HG03095 (cell line): Measurements from ENCODE around the gene PIN1.
"Not testable (repeated sequence)": the region's sequence is repeated elsewhere in the genome, so short reads cannot be mapped to it uniquely, and the experiment has no call there.

Experiments used
- ATAC-seq: cut with Tn5 transposase; IDR thresholded peaks from one replicate; pipeline ENCODE4 v1.9.1; 2021; ENCODE audit warnings: moderate library complexity; ENCODE audit not compliant: unreplicated experiment

The PIN1 gene

DNA sequence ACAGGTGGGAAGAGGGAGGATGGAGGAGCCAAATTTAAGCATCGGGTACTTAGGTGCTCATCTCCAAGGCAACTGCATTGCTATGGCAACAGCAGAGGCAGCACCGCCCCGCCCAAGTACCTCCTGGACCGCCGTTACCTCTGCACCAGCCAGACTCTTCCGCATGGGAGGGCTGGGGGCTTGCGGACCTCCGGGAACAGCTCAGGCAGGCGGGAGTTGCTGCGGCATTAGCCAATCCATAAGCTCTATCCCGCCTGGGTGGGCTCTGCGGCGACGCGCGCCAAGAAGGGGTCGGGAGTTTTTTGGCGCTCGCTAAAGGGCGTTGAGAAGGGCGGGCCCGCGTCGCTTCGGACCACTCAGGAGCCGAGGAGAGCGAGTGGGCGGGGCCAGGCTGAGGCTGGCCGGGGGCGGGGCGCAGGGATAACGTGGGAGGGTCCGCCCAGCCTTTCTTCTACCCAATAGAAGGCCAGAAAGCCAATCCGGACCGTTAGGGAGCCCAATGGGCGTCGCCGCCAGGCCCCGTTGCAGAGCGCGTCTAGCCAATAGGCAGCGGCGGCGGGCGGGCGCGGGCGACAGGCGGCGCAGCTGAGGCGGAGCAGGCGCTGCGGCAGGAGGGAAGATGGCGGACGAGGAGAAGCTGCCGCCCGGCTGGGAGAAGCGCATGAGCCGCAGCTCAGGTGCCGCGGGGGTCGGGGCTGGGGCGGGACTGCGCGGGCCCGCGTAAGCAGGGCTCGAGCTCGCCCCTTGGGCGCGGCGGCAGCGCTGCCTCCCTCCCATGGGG lies at the start of gene PIN1:
Gene PIN1 (plus strand): TSS at position 593 of the 781 bp plus-strand sequence. CDS start 27 bp downstream, at position 620.
- ATAC-seq = peak; percentile 94

DNA sequence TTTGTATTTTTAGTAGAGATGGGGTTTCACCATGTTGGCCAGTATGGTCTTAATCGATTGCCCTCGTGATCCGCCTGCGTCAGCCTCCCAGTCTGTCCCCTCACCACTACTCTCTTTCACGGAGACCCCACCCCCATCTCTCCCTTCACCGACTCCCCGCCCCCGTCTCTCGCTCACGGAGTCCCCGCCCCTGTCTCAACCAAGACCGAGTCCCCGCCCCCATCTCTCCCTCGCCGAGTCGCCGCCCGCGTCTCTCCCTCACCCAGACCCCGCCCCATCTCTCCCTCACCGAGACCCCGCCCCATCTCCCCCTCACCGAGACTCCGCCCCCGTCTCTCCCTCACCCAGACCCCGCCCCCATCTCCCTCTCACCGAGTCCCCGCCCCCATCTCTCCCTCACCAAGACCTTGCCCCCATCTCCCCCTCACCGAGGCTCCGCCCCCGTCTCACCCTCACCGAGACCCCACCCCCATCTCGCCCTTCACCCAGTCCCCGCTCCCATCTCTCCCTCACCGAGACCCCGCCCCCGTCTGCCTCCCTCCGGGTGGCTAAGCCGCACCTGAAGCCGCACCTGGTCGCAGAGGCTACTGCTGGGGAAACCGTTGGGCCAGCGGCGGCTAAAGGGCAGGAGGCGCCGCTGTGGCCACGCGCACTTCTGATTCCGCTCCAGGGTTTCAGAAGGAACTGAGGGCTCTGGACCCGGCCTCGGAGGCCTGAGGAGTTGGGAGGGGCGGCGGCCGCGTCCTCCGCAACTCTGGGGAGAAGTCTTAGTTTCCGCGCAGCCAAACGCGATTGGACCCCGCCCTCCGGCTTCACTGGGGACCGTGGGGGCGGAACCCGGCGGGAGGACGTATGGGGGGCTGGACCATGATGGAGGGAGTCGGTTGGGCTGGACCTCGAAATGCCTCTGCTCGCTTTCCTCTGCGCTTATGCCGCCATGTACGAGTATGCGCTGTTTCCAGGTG lies 49.5 kb upstream of the PIN1 start:
- peak; percentile 60 for ATAC-seq

DNA sequence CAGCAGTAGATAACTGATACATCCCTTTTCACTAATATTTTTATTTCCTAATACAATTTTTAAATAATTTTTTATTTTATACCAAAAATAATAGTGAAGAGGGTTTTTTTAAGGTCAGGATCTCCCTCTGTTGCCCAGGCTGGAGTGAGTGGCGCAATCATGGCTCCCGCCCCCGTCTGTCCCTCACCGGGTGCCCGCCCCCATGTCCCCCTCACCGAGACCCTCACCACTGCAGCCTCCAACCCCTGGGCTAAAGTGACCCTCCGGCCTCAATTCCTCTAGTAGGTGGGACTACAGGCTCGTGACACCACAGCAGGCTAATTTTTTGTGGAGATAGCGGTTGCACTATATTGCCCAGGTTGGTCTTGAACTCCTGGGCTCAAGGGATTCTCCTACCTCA lies 48.8 kb upstream of the PIN1 start:
- no peak for ATAC-seq

DNA sequence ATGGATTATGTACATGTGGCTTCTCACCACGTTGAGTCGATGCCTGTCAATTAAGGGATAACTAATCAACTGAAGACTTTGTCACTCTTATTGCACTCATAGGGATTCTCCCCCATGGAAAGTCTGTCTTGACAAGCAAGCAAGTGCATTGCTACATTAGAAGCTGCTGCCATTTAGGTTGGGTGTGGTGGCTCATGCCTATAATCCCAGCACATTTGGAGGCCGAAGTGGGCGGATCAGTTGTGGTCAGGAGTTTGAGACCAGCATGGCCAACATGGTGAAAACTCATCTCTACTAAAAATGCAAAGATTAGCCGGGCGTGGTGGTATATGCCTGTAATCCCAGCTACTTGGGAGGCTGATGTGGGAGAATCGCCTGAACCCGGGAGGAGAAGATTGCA lies 48.3 kb upstream of the PIN1 start:
- ATAC-seq = no peak

DNA sequence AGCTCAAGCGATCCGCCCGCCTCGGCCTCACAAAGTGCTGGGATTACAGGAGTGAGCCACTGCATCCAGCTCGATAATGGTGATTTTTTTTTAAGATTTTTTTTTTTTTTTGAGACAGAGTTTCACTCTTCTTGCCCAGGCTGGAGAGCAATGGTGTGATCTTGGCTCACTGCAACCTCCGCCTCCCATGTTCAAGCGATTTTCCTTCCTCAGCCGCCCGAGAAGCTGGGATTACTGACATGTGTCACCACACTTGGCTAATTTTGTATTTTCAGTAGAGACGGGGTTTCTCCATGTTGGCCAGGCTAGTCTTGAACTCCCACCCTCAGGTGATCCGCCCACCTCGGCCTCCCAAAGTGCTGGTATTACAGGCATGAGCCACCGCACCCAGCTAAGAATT lies 46.5 kb upstream of the PIN1 start:
- not testable (repeated sequence) for ATAC-seq

DNA sequence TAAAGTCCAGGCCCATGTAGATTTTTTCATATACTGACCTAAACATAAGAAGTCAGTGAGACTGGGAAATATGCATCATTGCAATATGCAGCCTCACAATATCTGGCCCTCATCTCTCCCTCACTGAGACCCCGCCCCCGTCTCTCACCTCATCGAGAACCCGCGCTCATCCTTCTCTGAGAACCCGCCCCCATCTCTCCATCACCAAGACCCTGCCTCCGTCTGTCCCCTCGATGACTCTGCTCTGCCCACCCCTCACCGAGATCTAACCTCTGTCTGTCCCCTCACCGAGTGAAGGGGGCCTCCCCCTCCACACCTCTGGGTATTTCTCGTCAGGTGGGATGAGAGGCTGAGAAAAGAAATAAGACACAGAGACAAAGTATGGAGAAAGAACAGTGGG lies 46.1 kb upstream of the PIN1 start:
- no peak for ATAC-seq

DNA sequence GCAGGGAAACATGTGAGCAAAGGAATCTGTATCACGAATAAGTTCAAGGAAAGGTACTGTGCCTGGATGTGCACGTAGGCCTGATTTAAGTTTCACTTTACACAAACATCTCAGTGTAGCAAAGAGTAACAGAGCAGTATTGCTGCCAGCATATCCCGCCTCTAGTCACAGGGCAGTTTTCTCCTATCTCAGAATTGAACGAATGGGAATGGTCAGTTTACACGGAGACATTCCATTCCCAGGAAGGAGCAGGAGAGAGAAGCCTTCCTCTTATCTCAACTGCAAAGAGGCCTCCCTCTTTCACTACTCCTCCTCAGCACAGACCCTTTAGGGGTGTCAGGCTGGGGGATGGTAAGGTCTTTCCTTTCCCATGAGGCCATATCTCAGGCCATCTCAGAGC lies 45.5 kb upstream of the PIN1 start:
- not testable (repeated sequence) for ATAC-seq

DNA sequence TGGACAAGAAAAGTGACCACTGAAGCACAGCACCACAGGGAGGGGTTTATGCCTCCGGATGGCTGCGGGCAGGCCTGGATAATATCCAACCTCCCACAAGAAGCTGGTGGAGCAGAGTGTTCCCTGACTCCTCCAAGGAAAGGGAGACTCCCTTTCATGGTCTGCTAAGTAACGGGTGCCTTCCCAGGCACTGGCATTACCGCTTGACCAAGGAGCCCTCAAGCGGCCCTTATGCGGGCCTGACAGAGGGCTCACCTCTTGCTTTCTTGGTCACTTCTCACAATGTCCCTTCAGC lies 44.1 kb upstream of the PIN1 start:
- not testable (repeated sequence) for ATAC-seq

DNA sequence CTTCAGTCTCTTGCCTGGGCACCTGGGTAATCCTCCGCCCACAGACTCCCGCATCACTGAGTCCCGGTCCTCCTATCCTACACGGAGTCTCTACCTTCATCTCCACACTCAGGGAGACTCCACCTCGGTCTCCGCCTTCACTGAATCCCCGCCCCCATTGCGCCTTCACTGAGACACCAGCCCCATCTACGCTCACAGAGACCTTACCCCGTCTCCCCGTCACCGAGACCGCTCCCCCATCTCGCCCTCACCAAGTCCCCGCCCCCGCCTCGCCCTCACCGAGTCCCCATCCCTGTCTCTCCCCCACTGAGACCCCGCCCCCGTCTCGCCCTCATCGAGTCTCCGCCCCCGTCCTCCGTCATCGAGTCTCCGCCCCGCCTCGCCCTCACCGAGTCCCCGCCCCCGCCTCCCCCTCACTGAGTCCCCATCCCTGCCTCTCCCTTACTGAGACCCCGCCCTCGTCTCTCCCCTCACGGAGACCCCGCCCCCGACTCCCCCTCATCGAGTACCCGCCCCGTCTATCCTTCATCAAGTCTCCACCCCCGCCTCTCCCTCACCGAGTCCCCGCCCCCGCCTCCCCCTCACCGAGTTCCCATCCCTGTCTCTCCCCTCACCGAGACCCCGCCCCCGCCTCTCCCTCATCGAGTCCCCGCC lies 43.4 kb upstream of the PIN1 start:
- ATAC-seq = no peak

DNA sequence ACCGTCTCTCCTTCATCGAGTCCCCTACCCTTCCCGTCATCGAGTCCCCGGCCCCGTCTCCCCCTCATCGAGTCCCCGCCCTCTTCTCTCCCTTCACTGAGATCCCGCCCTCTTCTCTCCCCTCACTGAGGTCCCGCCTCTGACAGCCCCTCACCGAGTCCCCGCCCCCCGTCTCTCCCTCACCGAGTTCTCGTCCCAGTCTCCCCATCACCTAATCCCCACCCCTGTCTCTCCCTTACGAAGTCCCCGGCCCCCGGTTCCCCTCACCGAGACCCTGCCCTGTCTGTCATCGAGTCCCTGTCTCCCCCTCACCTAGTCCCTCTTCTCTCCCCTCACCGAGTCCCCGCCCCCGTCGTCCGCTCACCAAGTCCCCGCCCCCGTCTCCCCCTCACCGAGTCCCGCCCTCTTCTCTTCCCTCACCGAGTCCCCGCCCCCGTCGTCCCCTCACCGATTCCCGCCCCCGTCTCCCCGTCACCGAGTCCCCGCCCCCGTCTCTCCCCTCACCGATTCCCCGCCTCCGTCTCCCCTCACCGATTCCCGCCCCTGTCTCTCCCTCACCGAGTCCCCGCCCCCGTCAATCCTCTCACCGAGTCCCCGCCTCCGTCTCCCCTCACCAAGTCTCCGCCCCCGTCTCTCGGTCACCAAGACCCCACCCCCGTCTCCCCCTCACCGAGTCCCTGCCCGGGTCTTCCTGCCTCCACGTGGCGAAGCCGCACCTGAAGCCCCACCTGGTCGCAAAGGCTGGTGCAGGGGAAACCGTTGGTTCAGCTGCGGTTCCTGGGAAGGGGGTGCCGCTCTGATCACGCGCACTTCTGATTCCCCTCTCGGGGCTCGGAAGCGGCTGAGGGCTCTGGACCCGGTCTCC lies 42.7 kb upstream of the PIN1 start:
- no peak for ATAC-seq

DNA sequence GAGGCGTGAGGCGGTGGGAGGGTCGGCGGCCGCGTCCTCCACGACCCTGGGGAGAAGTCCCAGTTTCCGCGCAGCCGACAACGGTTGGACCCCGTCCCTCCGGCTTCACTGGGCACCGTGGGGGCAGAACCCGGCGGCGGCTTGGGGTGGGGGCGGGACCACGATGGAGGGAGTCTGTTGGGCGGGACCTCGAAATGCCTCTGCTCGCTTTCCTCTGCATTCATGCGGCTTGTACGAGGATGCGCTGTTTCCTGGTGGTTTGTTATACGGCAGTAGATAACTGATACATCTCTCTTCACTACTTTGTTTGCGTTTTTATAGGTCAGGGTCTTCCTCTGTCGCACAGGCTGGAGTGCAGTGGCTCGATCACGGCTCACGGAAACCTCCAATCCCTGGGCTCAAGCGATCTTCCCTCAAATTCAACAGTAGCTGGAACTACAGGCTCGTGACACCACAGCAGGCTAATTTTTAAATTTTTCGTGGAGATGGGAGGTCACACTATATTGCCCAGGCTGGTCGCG lies 42.0 kb upstream of the PIN1 start:
- no peak for ATAC-seq

DNA sequence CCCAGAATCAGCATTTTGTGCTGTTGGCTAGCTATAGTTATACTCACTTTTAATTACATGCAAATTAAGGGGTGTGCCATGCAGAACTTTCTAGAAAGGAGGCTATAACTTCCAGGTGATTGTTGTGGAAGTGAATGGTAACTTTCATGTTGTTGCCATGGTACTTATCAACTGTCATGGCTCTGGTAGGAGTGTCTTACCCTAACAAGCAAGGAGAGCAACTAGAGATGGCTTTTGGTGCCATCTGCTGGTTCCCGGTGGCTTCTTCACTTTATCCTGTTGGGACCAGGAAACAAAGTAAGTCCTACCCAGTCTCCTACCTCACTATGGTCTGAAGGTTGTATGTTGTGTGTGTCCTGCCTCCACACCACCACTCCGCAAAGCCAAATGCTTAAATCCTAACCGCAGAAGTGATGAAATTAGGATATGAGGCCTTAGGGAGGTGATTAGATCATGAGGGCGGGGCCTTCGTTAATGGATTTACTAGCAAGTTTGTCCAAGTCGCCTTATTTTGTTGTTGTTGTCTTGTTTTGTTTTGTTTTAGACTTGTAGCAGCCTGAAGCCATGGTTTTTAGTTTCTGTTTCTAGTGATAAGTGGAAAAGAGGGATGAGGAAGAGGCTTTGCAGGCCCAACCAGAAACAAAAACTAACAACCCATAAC lies 38.9 kb upstream of the PIN1 start:
- peak; percentile 34 for ATAC-seq

DNA sequence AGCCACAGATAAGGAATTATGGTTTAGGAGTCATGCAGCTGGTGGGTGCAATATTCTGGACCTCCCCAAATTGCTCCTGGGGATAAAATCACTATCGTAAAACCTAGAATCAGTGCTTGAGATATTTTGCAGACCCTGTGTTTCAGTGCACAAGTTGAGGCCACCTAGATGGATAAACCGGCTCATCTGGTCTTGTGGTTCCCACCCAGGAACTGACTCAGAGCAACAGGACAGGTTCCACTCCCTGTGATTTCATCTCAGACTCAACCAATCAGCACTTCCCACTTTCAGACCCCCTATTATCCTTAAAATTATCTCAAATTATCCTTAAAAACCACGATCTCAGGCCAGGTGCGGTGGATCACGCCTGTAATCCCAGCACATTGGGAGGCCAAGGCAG lies 37.2 kb upstream of the PIN1 start:
- no peak for ATAC-seq

DNA sequence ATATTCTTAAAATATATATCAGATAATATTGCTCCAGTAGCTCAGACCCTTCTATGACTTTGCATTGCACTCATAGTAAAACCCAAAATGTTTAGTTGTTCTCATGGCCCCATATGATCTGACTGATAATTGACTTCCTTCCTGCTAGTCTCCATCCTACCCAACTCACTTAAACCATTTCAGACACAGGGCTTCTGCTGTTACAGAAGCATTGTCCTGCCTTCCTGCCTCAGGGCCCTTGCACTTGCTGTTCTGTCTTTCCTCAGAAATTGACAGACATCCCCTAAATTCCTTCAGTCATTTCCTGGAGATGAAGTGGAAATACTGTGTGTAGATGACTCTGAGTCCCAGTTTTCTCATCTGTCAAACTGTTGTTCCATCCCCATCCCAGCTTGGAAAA lies 36.0 kb upstream of the PIN1 start:
- ATAC-seq = no peak

DNA sequence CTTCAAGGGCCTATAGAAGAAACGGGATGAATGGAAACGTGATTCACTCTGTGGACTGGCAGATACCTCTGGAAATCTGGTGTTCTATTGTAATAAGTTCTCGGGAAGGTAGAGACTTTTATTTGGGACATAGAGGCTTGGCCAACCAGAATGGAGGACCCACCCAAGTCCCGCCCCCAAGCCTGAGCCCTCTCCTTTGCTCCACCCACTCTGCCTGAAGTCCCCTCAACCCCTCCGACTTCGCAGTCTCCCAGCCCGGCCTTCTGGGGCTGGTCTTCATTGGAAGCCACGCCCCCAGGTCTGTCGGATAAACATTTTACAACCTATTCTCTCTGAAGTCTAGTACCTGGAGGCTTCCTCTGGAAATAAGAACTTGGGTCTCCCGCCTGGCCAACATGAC lies 33.1 kb upstream of the PIN1 start:
- no peak for ATAC-seq

DNA sequence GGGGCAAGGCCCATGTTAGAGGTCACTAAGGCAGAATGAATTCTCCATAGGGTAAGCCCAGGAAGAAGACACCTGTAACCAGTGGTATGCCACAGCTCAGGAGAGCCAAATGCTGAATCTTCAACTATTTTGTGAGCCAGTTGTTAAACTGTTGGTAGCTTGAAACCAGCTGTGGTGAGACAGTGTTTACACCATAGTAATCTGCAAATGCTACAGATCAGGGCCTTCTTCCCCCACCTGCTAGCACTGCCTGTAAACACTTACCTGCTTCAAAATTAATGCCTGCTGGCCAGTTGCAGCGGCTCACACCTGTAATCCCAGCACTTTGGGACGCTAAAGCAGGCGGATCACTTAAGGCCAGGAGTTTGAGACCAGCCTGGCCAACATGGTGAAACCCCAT lies 28.3 kb upstream of the PIN1 start:
- ATAC-seq = no peak

DNA sequence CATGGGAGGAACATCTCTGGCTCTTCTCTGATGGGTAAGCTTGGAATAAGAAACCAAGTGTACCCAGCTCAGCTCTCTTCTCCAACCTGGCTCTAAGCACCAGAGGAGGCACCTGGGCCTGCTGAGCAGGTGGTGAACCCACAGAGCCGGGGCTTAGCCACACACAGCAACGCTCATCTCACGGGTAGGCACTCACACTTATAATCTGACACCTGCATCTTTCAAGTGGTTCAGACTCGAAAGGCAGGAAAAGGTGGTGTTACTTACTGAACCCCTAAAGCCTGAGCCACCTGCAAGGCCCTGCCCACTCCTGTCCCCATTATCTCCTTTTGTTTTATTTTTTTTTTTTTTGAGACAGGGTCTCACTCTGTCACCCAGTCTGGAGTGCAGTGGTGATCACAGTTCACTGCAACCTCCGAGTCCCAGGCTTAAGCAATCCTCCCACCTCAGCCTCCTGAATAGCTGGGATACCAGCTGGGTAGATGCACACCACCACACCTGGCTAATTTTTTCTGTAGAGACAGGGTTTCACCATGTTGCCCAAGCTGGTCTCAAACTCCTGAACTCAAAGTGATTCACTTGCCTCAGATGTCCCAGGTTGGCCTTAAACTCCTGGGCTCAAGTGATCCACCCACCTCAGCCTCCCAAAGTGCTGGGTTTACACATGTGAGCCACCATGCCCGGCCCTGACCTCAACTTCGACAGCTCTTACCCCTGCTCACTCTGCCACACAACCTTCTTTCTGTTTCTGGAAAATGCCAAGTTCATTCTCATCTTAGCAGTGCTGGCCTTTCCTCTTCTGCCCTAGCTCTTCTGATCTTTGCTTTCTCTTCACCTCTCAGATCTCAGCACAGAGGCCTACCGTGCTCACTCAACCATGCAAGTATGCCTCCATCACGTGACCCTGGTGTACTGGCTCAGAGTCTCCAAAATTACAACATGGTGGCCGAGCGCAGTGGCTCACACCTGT lies 26.0 kb upstream of the PIN1 start:
- no peak for ATAC-seq

DNA sequence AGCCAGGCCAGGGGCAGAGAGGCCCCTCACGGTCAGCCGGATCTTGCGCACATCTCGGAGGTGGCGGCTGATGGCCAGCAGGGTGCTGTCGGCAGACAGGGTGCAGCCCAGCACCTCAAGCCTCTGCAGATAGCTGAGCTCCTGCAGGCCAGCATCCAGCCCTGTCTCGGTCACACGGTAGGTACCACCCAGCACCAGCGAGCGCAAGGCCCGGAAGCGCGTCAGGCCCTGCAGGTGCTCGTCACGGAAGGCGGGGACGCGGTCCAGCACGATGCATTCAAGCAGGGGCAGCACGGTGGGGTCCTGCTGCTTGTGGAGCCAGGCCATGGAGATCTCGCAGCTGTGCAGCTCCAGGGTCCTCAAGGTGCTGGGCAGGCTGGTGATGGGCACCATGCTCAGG lies 24.0 kb upstream of the PIN1 start:
- no peak for ATAC-seq
